Measurements from ENCODE around the gene SBNO2. TPM values are rescaled to one million over a fixed set of nuclear protein-coding genes. Genes with fewer than 3 reads are reported as not detected.

The SBNO2 gene
- total and polyA plus RNA-seq, 9 of the 15 experiments (the other 6 are each of a cell fraction or from before 2014, with no cell fraction given) = 0.01 to 46.2 (median 6.7) TPM

- TF ChIP-seq CUX1 (CRISPR knock-in tag; IDR thresholded peaks at IDR 0.05) (no peak), RNF2 (IDR thresholded peaks at IDR 0.05) (no peak), PKNOX1 (IDR thresholded peaks at IDR 0.05) (peak; percentile 19; the same call in 1 of the 2 replicates), ZNF668 (CRISPR knock-in tag; IDR thresholded peaks at IDR 0.05) (no peak), LARP7 (IDR thresholded peaks at IDR 0.05) (no peak)
Observed at GRCh38 chr19:1213391-1214286, 39.6 kb upstream of the SBNO2 start (continued).
